ENCODE results near the gene TOR1B. TPM values are rescaled to one million over a fixed set of nuclear protein-coding genes. Genes with fewer than 3 reads are reported as not detected.
"Not testable (repeated sequence)": the region's sequence is repeated elsewhere in the genome, so short reads cannot be mapped to it uniquely, and the experiment has no call there.

Gene TOR1B
- polyA plus RNA-seq, 1 of the 3 experiments (the other 2 are of a cell fraction): 37.4 TPM

DNA sequence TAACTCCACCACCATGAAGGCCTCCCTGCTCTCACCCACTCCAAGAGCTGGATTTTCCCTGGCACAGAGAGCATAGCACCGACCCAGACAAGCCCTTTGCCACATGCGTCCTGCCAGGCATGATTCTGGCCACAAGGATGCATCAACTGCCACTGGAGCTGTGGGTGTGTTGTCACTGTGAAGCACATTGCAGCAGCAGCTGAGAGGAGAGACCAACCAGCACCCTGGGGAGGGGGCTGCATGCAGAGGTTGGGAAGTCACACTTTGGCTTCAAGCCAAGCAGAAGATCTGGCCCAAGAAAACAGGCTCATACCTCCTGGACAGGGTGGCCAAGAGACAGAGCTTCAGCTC is 27.6 kb upstream of the TOR1B start:
- Histone ChIP-seq H3K9ac (no peak overlapping the region), H3K4me2 (no peak overlapping the region), H3K4me1 (ENCODE audit: control insufficient read depth in 1 of 2, insufficient read depth in 2 of 2, low read depth in 1 of 2, low read length in 1 of 2) (peaks cover 4 to 6% of the 10 kb centered on the region in 2 experiments; a peak in 1 of 4 replicates), H3F3A (replicated peaks; ENCODE audit: insufficient read depth) (no peaks in the 10 kb centered on the region), H3K27me3 (ENCODE audit: insufficient read depth) (no peaks in the 10 kb centered on the region), H3K4me3 (ENCODE audit: low read depth in 2 of 2, low read length in 1 of 2) (no peak overlapping the region), H2AFZ (ENCODE audit: low read depth) (no peak overlapping the region), H3K9me3 (no peaks in the 10 kb centered on the region), H3K27ac (ENCODE audit: low read depth in 2 of 2, low read length in 1 of 2) (no peak overlapping the region), H3K79me2 (ENCODE audit: insufficient read depth) (no peaks in the 10 kb centered on the region), H4K20me1 (ENCODE audit: insufficient read depth) (no peaks in the 10 kb centered on the region), H3K9me2 (no peaks in the 10 kb centered on the region), H3K36me3 (replicated peaks in 1 of 2; ENCODE audit: control insufficient read depth in 1 of 2, insufficient read depth in 2 of 2, low read length in 1 of 2) (no peaks in the 10 kb centered on the region)
- ChIA-PET CTCF (interaction anchor here (0.8 to 19.6 kb wide), 8 partner anchors 8 to 135 kb away, joined by 3 to 356 read pairs (median 5); no protein-coding TSS in a partner anchor), POLR2A (no interaction called here)
- DNase-seq: peak; percentile 42
- TF ChIP-seq EZH2phosphoT487 (IDR thresholded peaks at IDR 0.05; ENCODE audit: borderline replicate concordance, low read depth) (no peak), MEF2A (IDR thresholded peaks at IDR 0.05; ENCODE audit: borderline replicate concordance, low read depth) (no peak), FOXJ3 (CRISPR knock-in tag; IDR thresholded peaks at IDR 0.05) (no peak), RAD21 (IDR thresholded peaks at IDR 0.05; ENCODE audit: low read length) (no peak), SMC3 (IDR thresholded peaks at IDR 0.05; ENCODE audit: low read depth, low read length) (no peak), NFIC (IDR thresholded peaks at IDR 0.05; ENCODE audit: borderline replicate concordance) (no peak), SIN3A (IDR thresholded peaks at IDR 0.05; ENCODE audit: borderline replicate concordance, low read depth, low read length) (no peak)
- TF ChIP-seq, protein P1, sequence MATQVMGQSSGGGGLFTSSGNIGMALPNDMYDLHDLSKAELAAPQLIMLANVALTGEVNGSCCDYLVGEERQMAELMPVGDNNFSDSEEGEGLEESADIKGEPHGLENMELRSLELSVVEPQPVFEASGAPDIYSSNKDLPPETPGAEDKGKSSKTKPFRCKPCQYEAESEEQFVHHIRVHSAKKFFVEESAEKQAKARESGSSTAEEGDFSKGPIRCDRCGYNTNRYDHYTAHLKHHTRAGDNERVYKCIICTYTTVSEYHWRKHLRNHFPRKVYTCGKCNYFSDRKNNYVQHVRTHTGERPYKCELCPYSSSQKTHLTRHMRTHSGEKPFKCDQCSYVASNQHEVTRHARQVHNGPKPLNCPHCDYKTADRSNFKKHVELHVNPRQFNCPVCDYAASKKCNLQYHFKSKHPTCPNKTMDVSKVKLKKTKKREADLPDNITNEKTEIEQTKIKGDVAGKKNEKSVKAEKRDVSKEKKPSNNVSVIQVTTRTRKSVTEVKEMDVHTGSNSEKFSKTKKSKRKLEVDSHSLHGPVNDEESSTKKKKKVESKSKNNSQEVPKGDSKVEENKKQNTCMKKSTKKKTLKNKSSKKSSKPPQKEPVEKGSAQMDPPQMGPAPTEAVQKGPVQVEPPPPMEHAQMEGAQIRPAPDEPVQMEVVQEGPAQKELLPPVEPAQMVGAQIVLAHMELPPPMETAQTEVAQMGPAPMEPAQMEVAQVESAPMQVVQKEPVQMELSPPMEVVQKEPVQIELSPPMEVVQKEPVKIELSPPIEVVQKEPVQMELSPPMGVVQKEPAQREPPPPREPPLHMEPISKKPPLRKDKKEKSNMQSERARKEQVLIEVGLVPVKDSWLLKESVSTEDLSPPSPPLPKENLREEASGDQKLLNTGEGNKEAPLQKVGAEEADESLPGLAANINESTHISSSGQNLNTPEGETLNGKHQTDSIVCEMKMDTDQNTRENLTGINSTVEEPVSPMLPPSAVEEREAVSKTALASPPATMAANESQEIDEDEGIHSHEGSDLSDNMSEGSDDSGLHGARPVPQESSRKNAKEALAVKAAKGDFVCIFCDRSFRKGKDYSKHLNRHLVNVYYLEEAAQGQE (IDR thresholded peaks at IDR 0.05; ENCODE audit: low read depth, low read length): no peak
- TF ChIP-seq, protein P2, sequence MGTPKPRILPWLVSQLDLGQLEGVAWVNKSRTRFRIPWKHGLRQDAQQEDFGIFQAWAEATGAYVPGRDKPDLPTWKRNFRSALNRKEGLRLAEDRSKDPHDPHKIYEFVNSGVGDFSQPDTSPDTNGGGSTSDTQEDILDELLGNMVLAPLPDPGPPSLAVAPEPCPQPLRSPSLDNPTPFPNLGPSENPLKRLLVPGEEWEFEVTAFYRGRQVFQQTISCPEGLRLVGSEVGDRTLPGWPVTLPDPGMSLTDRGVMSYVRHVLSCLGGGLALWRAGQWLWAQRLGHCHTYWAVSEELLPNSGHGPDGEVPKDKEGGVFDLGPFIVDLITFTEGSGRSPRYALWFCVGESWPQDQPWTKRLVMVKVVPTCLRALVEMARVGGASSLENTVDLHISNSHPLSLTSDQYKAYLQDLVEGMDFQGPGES (IDR thresholded peaks at IDR 0.05; ENCODE audit: low read depth, low read length): no peak
- TF ChIP-seq, protein P3, sequence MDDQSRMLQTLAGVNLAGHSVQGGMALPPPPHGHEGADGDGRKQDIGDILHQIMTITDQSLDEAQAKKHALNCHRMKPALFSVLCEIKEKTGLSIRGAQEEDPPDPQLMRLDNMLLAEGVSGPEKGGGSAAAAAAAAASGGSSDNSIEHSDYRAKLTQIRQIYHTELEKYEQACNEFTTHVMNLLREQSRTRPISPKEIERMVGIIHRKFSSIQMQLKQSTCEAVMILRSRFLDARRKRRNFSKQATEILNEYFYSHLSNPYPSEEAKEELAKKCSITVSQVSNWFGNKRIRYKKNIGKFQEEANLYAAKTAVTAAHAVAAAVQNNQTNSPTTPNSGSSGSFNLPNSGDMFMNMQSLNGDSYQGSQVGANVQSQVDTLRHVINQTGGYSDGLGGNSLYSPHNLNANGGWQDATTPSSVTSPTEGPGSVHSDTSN (IDR thresholded peaks at IDR 0.05): no peak
- 79% methylated on average over 2 of the region's 2 CpGs for WGBS (ENCODE audit: low lambda C conversion rate)

DNA sequence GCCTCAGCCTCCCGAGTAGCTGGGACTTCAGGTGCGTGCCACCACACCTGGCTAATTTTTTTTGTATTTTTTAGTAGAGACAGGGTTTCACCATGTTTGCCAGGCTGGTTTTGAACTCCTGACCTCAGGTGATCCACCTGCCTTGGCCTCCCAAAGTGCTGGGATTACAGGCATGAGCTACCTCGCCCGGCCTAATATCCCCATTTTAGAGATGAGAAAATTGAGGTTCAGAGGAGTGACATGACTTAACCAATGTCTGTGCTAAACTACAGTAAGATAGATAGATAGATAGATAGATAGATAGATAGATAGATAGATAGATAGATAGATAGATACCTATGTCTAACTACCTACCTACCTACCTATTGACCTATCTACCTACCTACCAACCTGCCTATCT is 26.9 kb upstream of the TOR1B start:
- H3F3A ChIP-seq (replicated peaks; ENCODE audit: insufficient read depth); H3K36me3 ChIP-seq (replicated peaks in 1 of 2; ENCODE audit: control insufficient read depth in 1 of 2, insufficient read depth in 2 of 2, low read length in 1 of 2); POLR2A ChIA-PET; H3K27ac ChIP-seq (ENCODE audit: low read depth in 2 of 2, low read length in 1 of 2); DNase-seq; H3K4me3 ChIP-seq (ENCODE audit: low read depth in 2 of 2, low read length in 1 of 2); H3K9me3 ChIP-seq; H3K4me1 ChIP-seq (ENCODE audit: control insufficient read depth in 1 of 2, insufficient read depth in 2 of 2, low read depth in 1 of 2, low read length in 1 of 2); H3K9me2 ChIP-seq; H3K4me2 ChIP-seq; H4K20me1 ChIP-seq (ENCODE audit: insufficient read depth); H3K9ac ChIP-seq; H3K79me2 ChIP-seq (ENCODE audit: insufficient read depth); H3K27me3 ChIP-seq (ENCODE audit: insufficient read depth); H2AFZ ChIP-seq (ENCODE audit: low read depth): not testable (repeated sequence)
- 94% methylated on average over 4 of the region's 4 CpGs for WGBS (ENCODE audit: low lambda C conversion rate)
- CTCF ChIA-PET: interaction anchor here (0.9 to 19.6 kb wide), 9 partner anchors 8 to 165 kb away, joined by 3 to 356 read pairs (median 5); no protein-coding TSS in a partner anchor
